Mucosa of descending colon (tissue), 3 donors: ENCODE data around the gene FN3KRP. TPM values are rescaled to one million over a fixed set of nuclear protein-coding genes. Genes with fewer than 3 reads are reported as not detected.

Experiments used
- ATAC-seq: fragments of 200-7000 bp; cut with Tn5 transposase; one replicate; pipeline ENCODE4 v1.9.1; 2020; ENCODE audit warnings: mild to moderate bottlenecking, moderate library complexity
- DNase-seq, 3 donors: peaks; one replicate each; pipeline ENCODE4 v3.0.0-alpha.2; 2020
- H3K36me3 ChIP-seq: fragments of 200-600 bp; one replicate; pipeline ENCODE4 v1.8.0; 2021; ENCODE audit warnings: low read depth, mild to moderate bottlenecking
- H3K4me1 ChIP-seq: fragments of 200-600 bp; one replicate; pipeline ENCODE4 v1.8.0; 2021; ENCODE audit warnings: low read depth, mild to moderate bottlenecking
- H3K4me3 ChIP-seq: fragments of 200-600 bp; one replicate; pipeline ENCODE4 v1.8.0; 2021; ENCODE audit warnings: mild to moderate bottlenecking
- H3K9me3 ChIP-seq: fragments of 200-600 bp; one replicate; pipeline ENCODE4 v1.8.0; 2021; ENCODE audit warnings: mild to moderate bottlenecking
- CTCF ChIP-seq: fragments of 200-600 bp; IDR thresholded peaks from one replicate; pipeline ENCODE4 v1.8.0; 2022; ENCODE audit warnings: antibody characterized with exemption, mild to moderate bottlenecking
- intact Hi-C, 2 donors: fragments of 100-400 bp; cut with DNase I in 1 of 2; cut with micrococcal nuclease in 1 of 2; formaldehyde crosslinking; loops; one replicate each; pipeline versions ENCODE4 v1.11.0 to v1.11.1; 2022; cut with DNase I, micrococcal nuclease
- total RNA-seq, 3 donors: library from RNA; stranded (reverse); fragmentation: NEBNext Ultra II Directional in 2 of 3; extraction: Animal tissue kit (Norgen Biotek cat#: 25700) in 2 of 3; gene quantifications; one replicate each; pipeline versions ENCODE4 v1.2.1 to v1.2.4, GENCODE V29; 2021 to 2023
- donor health status: DM: no; HTN: no; CAD: no; lungs with moderate emphysema.
- donor health status: DM: no; HTN: no; CAD: no.
- donor health status: DM: no; HTN: yes; CAD: no.

Gene FN3KRP
- total RNA-seq, 3 donors from 2014 or later: 30.8 to 36.1 (median 34.8) TPM

DNA sequence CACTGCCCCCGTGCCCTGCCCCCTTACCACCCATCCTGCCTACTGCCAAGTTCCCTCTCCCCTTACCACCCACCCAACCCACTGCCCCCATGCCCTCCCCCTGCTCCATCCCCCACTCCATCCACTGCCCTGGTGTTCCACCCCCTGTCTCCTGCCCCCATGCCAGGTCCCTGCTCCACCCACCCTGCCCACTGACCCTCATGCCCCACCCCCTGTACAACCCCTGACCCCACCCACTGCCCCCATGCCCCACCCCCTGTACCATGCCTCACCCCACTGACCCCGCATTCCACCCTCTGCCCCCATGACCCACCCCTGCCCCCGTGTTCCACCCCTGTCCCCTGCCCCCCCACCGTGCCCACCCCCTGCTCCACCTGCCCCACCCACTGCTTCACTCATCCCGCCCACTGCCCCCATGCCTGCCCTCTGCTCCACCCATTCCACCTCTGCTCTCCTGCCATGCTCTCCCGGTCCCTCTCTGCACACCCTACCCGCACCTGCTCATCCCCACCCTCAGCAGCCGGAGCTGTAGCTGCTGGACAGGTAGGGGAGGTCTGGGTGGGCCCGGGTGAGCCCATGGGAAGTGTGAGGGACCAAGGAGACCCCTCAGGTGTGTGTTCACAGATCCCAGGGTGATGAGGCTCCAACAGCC lies 7.4 kb upstream of the FN3KRP start:
- peak; percentile 54 for ATAC-seq
- Histone ChIP-seq H3K4me1 (peaks cover 9% of the 10 kb centered on the region), H3K36me3 (no peaks in the 10 kb centered on the region), H3K4me3 (no peak overlapping the region), H3K9me3 (no peaks in the 10 kb centered on the region)
- intact Hi-C loops: no loop called here
- DNase-seq: peak in 1 of 3 donors; percentile 55
- TF ChIP-seq CTCF: no peak

DNA sequence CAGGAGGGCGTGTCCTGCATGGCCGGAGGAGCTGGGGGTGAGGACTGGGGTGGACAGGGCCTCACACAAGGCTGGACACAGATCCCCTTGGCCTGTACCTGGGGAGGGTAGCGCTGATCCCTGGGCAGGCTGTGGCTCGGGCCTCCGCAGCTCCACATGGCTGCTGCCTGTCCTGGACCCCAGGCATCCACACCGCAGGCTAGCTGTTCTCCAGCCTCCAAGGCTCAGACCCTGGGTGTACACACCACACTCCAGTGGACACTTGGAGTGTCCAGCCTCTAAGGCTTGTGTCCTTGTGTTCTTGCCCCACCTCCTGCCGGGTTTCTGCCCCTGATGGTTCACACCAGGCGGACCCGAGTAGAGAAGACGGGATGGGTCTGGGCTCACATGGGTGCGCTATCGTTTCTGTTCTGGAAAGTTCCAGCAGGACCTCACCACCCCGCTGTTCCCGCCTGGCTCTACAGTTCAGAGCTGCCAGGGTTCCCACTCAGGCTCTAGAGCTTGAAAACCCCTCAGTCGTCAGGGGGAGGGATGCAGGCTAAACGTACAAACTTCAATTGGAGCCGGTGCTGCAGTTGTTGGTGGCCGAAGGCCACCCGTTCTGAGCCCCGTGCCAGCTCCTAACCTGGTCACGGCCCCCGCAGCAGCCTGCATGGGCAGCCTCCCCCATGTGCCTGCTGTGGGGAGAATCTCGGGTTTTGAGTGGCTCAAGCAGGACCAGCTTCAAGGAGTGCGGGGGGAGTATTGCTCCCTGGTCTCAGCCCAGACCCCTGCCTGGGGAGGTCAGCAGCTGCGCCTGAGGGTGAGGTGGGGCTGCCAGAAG lies 6.6 kb upstream of the FN3KRP start:
- ATAC-seq: no peak
- no peak for TF ChIP-seq CTCF
- no peaks in the 10 kb centered on the region for H3K36me3 ChIP-seq
- DNase-seq: peak in 1 of 3 donors; percentile 41
- peaks cover 3% of the 10 kb centered on the region for H3K4me1 ChIP-seq
- intact Hi-C loops: no loop called here
- no peak overlapping the region for H3K4me3 ChIP-seq
- no peaks in the 10 kb centered on the region for H3K9me3 ChIP-seq

GRCh38 chr17:82710499-82711232 lies 5.8 kb upstream of the FN3KRP start:
- H3K4me1 ChIP-seq: peaks cover 3% of the 10 kb centered on the region
- H3K9me3 ChIP-seq: no peaks in the 10 kb centered on the region
- no peak overlapping the region for H3K4me3 ChIP-seq
- no peaks in the 10 kb centered on the region for H3K36me3 ChIP-seq
- ATAC-seq (no peak), DNase-seq (no peak)
- intact Hi-C loops: no loop called here
- TF ChIP-seq CTCF: no peak

- no peak for DNase-seq
- H3K4me3 ChIP-seq: no peak overlapping the region
- H3K36me3 ChIP-seq: no peaks in the 10 kb centered on the region
- H3K4me1 ChIP-seq: peaks cover 13% of the 10 kb centered on the region
- intact Hi-C loops: no loop called here
- no peaks in the 10 kb centered on the region for H3K9me3 ChIP-seq
- no peak for ATAC-seq
- TF ChIP-seq CTCF: no peak
Observed at GRCh38 chr17:82713071-82713723, 3.3 kb upstream of the FN3KRP start.

GRCh38 chr17:82718986-82719685 lies 2.6 kb downstream of the FN3KRP start:
- H3K36me3 ChIP-seq: no peaks in the 10 kb centered on the region
- H3K9me3 ChIP-seq: no peaks in the 10 kb centered on the region
- no peak for ATAC-seq
- no peak for DNase-seq
- intact Hi-C loops: no loop called here
- H3K4me1 ChIP-seq: peaks cover 11% of the 10 kb centered on the region
- no peak overlapping the region for H3K4me3 ChIP-seq
- TF ChIP-seq CTCF: no peak
